ENCODE results near the gene AUTS2. TPM values are rescaled to one million over a fixed set of nuclear protein-coding genes. Genes with fewer than 3 reads are reported as not detected.

Gene AUTS2
- polyA plus RNA-seq, 1 donor (not counting 4 experiments of a cell fraction or from before 2014, with no cell fraction given), result 4.7 TPM

DNA sequence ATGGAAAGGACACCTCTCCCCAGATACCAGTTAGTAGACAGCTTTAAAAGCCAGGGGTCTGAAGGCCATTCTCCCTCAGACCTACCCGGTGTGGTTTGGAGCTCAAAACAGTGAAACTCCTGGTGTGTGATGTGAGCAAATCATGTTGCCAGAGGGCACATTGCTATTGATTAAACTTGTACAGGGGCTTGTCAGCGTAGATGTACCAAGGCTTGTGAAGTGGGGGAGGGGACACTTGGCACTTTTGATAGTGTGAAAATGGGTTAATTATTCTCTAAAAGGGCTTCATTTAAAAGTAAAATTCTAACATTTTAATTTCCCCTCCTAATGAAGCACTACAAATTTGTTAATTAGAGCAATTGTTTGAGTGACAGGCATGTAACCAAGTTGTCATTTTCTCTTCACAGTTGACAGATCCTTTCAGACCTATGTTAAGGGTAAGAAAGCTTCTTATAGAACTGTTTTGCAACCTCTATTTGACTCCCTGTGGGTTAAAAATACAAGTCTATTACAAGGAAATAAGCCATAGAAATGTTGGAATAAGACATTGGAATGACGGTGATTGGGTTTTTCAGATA, 1176.8 kb downstream of the AUTS2 start:
- peaks cover 17 to 24% of the 10 kb centered on the region in 2 experiments for H3K36me3 ChIP-seq (ENCODE audit: control insufficient read depth in 2 of 2, extremely low read depth in 1 of 2, insufficient read depth in 2 of 2, low read length in 2 of 2)
- H2AFZ ChIP-seq (ENCODE audit: control insufficient read depth, low read length), result no peak overlapping the region
- no peak overlapping the region for H3K27ac ChIP-seq (ENCODE audit: control insufficient read depth, insufficient read depth, low read length)

DNA sequence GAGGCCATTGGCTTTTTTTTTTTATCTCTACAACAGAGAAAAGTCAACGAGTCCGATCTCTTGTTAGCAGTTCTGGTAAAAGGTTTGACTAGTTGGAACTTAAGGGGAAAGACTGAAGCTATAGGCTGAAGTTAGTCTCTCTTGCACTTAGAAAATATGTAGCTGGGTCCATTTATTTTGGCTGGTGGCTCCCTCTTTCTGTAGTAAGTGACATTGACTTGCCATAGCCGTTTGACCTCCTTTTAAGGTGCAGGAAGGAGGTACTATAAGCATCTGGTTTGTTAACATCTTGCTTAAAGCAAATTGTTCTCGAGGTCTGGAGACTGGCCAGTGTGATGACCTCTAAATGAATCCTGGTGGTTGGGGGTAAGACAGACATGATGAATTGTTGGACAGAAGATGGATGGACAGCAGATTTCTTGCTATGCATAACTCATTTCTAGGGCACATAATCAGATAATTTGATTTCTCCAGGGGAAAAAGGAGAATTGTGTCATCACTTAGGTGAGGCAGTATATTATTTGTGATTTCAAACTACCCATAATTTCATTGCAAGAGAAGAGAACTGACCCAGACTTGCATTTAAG, 1177.4 kb downstream of the AUTS2 start:
- DNase-seq (ENCODE audit: low read depth, low spot score), result no peak
- no peaks in the 10 kb centered on the region for H3K79me2 ChIP-seq (ENCODE audit: control insufficient read depth, insufficient read depth, low read length)
- H3K9me3 ChIP-seq (ENCODE audit: control insufficient read depth, low read depth, low read length), result no peaks in the 10 kb centered on the region
- H3K9ac ChIP-seq (ENCODE audit: control insufficient read depth, extremely low read depth, insufficient read depth, low read length), result no peak overlapping the region
- H3K27me3 ChIP-seq (ENCODE audit: control insufficient read depth, extremely low read depth, insufficient read depth, low read length), result no peaks in the 10 kb centered on the region
- H4K20me1 ChIP-seq (ENCODE audit: control insufficient read depth, extremely low read depth, insufficient read depth, low read length), result no peaks in the 10 kb centered on the region
- H2AFZ ChIP-seq (ENCODE audit: control insufficient read depth, low read length), result no peak overlapping the region
- no peak overlapping the region for H3K27ac ChIP-seq (ENCODE audit: control insufficient read depth, insufficient read depth, low read length)
- no peaks in the 10 kb centered on the region for H3K9me1 ChIP-seq (ENCODE audit: control insufficient read depth, extremely low read depth, insufficient read depth, low read length)
- H3K36me3 ChIP-seq (ENCODE audit: control insufficient read depth in 2 of 2, extremely low read depth in 1 of 2, insufficient read depth in 2 of 2, low read length in 2 of 2), result peaks cover 20 to 29% of the 10 kb centered on the region in 2 experiments
- no peak overlapping the region for H3K4me2 ChIP-seq (ENCODE audit: control insufficient read depth, extremely low read depth, insufficient read depth, low read depth, low read length)
- TF ChIP-seq EZH2 (IDR thresholded peaks at IDR 0.05; ENCODE audit: low read length), result no peak
- TF ChIP-seq, protein P1, sequence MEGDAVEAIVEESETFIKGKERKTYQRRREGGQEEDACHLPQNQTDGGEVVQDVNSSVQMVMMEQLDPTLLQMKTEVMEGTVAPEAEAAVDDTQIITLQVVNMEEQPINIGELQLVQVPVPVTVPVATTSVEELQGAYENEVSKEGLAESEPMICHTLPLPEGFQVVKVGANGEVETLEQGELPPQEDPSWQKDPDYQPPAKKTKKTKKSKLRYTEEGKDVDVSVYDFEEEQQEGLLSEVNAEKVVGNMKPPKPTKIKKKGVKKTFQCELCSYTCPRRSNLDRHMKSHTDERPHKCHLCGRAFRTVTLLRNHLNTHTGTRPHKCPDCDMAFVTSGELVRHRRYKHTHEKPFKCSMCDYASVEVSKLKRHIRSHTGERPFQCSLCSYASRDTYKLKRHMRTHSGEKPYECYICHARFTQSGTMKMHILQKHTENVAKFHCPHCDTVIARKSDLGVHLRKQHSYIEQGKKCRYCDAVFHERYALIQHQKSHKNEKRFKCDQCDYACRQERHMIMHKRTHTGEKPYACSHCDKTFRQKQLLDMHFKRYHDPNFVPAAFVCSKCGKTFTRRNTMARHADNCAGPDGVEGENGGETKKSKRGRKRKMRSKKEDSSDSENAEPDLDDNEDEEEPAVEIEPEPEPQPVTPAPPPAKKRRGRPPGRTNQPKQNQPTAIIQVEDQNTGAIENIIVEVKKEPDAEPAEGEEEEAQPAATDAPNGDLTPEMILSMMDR (optimal IDR thresholded peaks at IDR 0.05 in 1 of 3, IDR thresholded peaks at IDR 0.05 in 1 of 3, conservative IDR thresholded peaks at IDR 0.05 in 1 of 3; ENCODE audit: extremely low read depth in 1 of 3, insufficient read depth in 2 of 3, low read length in 3 of 3), result peak in 1 of 3 experiments; percentile 15
- no peak overlapping the region for H3K4me3 ChIP-seq (ENCODE audit: control insufficient read depth in 2 of 3, extremely low read depth in 1 of 3, insufficient read depth in 2 of 3, low read depth in 1 of 3, low read length in 3 of 3)
- no peak for FAIRE-seq
- dilution Hi-C loops (cut with MboI; ENCODE audit: extremely low pct_ligation_motif_present, low sequenced_read_pairs), result no loop called here
- H3K4me1 ChIP-seq (ENCODE audit: control insufficient read depth, extremely low read depth, insufficient read depth, low read length), result no peaks in the 10 kb centered on the region

More for the DNA sequence above, 1176.8 kb downstream of the AUTS2 start:
- FAIRE-seq, result no peak
- H3K9ac ChIP-seq (ENCODE audit: control insufficient read depth, extremely low read depth, insufficient read depth, low read length), result no peak overlapping the region
- no peak for DNase-seq (ENCODE audit: low read depth, low spot score)
- no peaks in the 10 kb centered on the region for H3K4me1 ChIP-seq (ENCODE audit: control insufficient read depth, extremely low read depth, insufficient read depth, low read length)
- no peaks in the 10 kb centered on the region for H3K27me3 ChIP-seq (ENCODE audit: control insufficient read depth, extremely low read depth, insufficient read depth, low read length)
- H3K79me2 ChIP-seq (ENCODE audit: control insufficient read depth, insufficient read depth, low read length), result no peaks in the 10 kb centered on the region
- no peak overlapping the region for H3K4me3 ChIP-seq (ENCODE audit: control insufficient read depth in 2 of 3, extremely low read depth in 1 of 3, insufficient read depth in 2 of 3, low read depth in 1 of 3, low read length in 3 of 3)
- no peak overlapping the region for H3K4me2 ChIP-seq (ENCODE audit: control insufficient read depth, extremely low read depth, insufficient read depth, low read depth, low read length)
- no peaks in the 10 kb centered on the region for H4K20me1 ChIP-seq (ENCODE audit: control insufficient read depth, extremely low read depth, insufficient read depth, low read length)
- TF ChIP-seq, protein P1 (optimal IDR thresholded peaks at IDR 0.05 in 1 of 3, IDR thresholded peaks at IDR 0.05 in 1 of 3, conservative IDR thresholded peaks at IDR 0.05 in 1 of 3; ENCODE audit: extremely low read depth in 1 of 3, insufficient read depth in 2 of 3, low read length in 3 of 3), result no peak
- no peak for TF ChIP-seq EZH2 (IDR thresholded peaks at IDR 0.05; ENCODE audit: low read length)
- H3K9me3 ChIP-seq (ENCODE audit: control insufficient read depth, low read depth, low read length), result no peaks in the 10 kb centered on the region
- no peaks in the 10 kb centered on the region for H3K9me1 ChIP-seq (ENCODE audit: control insufficient read depth, extremely low read depth, insufficient read depth, low read length)
- dilution Hi-C loops (cut with MboI; ENCODE audit: extremely low pct_ligation_motif_present, low sequenced_read_pairs), result no loop called here
